Mesothelial cell of epicardium (in vitro differentiated cells): ENCODE data around the gene VIPR1. TPM values are rescaled to one million over a fixed set of nuclear protein-coding genes. Genes with fewer than 3 reads are reported as not detected.

ENCODE experiments used
- DNase-seq, 2 experiments: peaks; one replicate each; pipeline ENCODE4 v3.0.0; 2021; ENCODE audit warnings: low spot score in 2 of 2; ENCODE audit not compliant: unreplicated experiment in 2 of 2
- H3K27ac Mint-ChIP-seq: 2 replicates; pipeline ENCODE4 v1.8.0; 2021; ENCODE audit warnings: mixed read lengths
- H3K27me3 Mint-ChIP-seq: 2 replicates; pipeline ENCODE4 v1.8.0; 2021; ENCODE audit warnings: low read depth, mixed read lengths
- H3K36me3 Mint-ChIP-seq: 2 replicates; pipeline ENCODE4 v1.8.0; 2021; ENCODE audit warnings: mixed read lengths
- H3K4me1 Mint-ChIP-seq: 2 replicates; pipeline ENCODE4 v1.8.0; 2021; ENCODE audit warnings: mixed read lengths
- H3K4me3 Mint-ChIP-seq: 2 replicates; pipeline ENCODE4 v1.8.0; 2021; ENCODE audit warnings: mild to moderate bottlenecking, moderate library complexity, mixed read lengths
- H3K9me3 Mint-ChIP-seq: 2 replicates; pipeline ENCODE4 v1.8.0; 2021; ENCODE audit warnings: mixed read lengths
- CTCF ChIP-seq: fragments of 200-600 bp; sonication (generic); IDR thresholded peaks from one replicate; pipeline ENCODE4 v1.5.0; 2021; ENCODE audit warnings: antibody characterized with exemption; ENCODE audit not compliant: unreplicated experiment
- total RNA-seq: library from RNA; stranded (reverse); gene quantifications from 3 replicates; pipeline ENCODE4 v1.2.1, GENCODE V29; 2021

The VIPR1 gene
- total RNA-seq, 1 donor from 2014 or later, result 2.3 TPM

GRCh38 chr3:42535981-42536784 is 33.7 kb downstream of the VIPR1 start:
- DNase-seq, result no peak
- H3K4me3 Mint-ChIP-seq, result no peak overlapping the region
- no peaks in the 10 kb centered on the region for H3K27me3 Mint-ChIP-seq
- H3K27ac Mint-ChIP-seq, result no peak overlapping the region
- no peaks in the 10 kb centered on the region for H3K36me3 Mint-ChIP-seq
- H3K4me1 Mint-ChIP-seq, result peaks cover 5% of the 10 kb centered on the region
- peak; percentile 35 for TF ChIP-seq CTCF
- H3K9me3 Mint-ChIP-seq, result no peaks in the 10 kb centered on the region

GRCh38 chr3:42537350-42537749 is 34.9 kb downstream of the VIPR1 start:
- Mint-ChIP-seq H3K4me3 (no peak overlapping the region), H3K27ac (no peak overlapping the region), H3K36me3 (no peaks in the 10 kb centered on the region), H3K4me1 (peaks cover 5% of the 10 kb centered on the region), H3K9me3 (no peaks in the 10 kb centered on the region), H3K27me3 (no peaks in the 10 kb centered on the region)
- no peak for DNase-seq
- TF ChIP-seq CTCF, result no peak

GRCh38 chr3:42539871-42540714 is 37.6 kb downstream of the VIPR1 start:
- TF ChIP-seq CTCF, result peak; percentile 93
- Mint-ChIP-seq H3K27me3 (no peaks in the 10 kb centered on the region), H3K36me3 (no peaks in the 10 kb centered on the region), H3K9me3 (no peaks in the 10 kb centered on the region), H3K4me1 (no peaks in the 10 kb centered on the region), H3K4me3 (no peak overlapping the region), H3K27ac (no peak overlapping the region)
- DNase-seq, result peak in 1 of 2 experiments; percentile 62

GRCh38 chr3:42541079-42541478 is 38.6 kb downstream of the VIPR1 start:
- H3K4me3 Mint-ChIP-seq, result no peak overlapping the region
- H3K36me3 Mint-ChIP-seq, result no peaks in the 10 kb centered on the region
- DNase-seq, result no peak
- H3K4me1 Mint-ChIP-seq, result no peaks in the 10 kb centered on the region
- no peaks in the 10 kb centered on the region for H3K9me3 Mint-ChIP-seq
- H3K27ac Mint-ChIP-seq, result no peak overlapping the region
- no peak for TF ChIP-seq CTCF
- no peaks in the 10 kb centered on the region for H3K27me3 Mint-ChIP-seq

- H3K9me3 Mint-ChIP-seq, result no peaks in the 10 kb centered on the region
- H3K4me1 Mint-ChIP-seq, result no peaks in the 10 kb centered on the region
- no peak overlapping the region for H3K4me3 Mint-ChIP-seq
- no peak for DNase-seq
- no peak for TF ChIP-seq CTCF
- H3K27ac Mint-ChIP-seq, result no peak overlapping the region
- no peaks in the 10 kb centered on the region for H3K27me3 Mint-ChIP-seq
- no peaks in the 10 kb centered on the region for H3K36me3 Mint-ChIP-seq
These were observed 42.2 kb downstream of the VIPR1 start for GRCh38 chr3:42544492-42545283.
